ENCODE data around the gene TXNDC9.
"Not testable (repeated sequence)": the region's sequence is repeated elsewhere in the genome, so short reads cannot be mapped to it uniquely, and the experiment has no call there.

TXNDC9 gene

GRCh38 chr2:99373144-99373543 is 37.0 kb upstream of the TXNDC9 start:
- no peak for DNase-seq (ENCODE audit: low read depth)
- TF ChIP-seq CTCF (conservative IDR thresholded peaks at IDR 0.05; ENCODE audit: control insufficient read depth, insufficient read depth, low read depth, low read length) = no peak
- H3K4me3 ChIP-seq (ENCODE audit: control insufficient read depth, low read depth, low read length) = no peak overlapping the region

GRCh38 chr2:99368854-99369253 is 32.7 kb upstream of the TXNDC9 start:
- not testable (repeated sequence) for H3K4me3 ChIP-seq (ENCODE audit: control insufficient read depth, low read depth, low read length); DNase-seq (ENCODE audit: low read depth)

GRCh38 chr2:99365661-99366060 is 29.5 kb upstream of the TXNDC9 start:
- peak; percentile 7 for DNase-seq (ENCODE audit: low read depth)
- TF ChIP-seq CTCF (conservative IDR thresholded peaks at IDR 0.05; ENCODE audit: control insufficient read depth, insufficient read depth, low read depth, low read length) = no peak
- no peak overlapping the region for H3K4me3 ChIP-seq (ENCODE audit: control insufficient read depth, low read depth, low read length)

- H3K4me3 ChIP-seq (ENCODE audit: control insufficient read depth, low read depth, low read length) = no peak overlapping the region
- TF ChIP-seq CTCF (conservative IDR thresholded peaks at IDR 0.05; ENCODE audit: control insufficient read depth, insufficient read depth, low read depth, low read length) = no peak
- no peak for DNase-seq (ENCODE audit: low read depth)
These were observed 20.7 kb upstream of the TXNDC9 start for GRCh38 chr2:99356853-99357252.

- H3K4me3 ChIP-seq (ENCODE audit: control insufficient read depth, low read depth, low read length); DNase-seq (ENCODE audit: low read depth): not testable (repeated sequence)
These were observed 18.7 kb upstream of the TXNDC9 start for GRCh38 chr2:99354825-99355224.

- TF ChIP-seq CTCF (conservative IDR thresholded peaks at IDR 0.05; ENCODE audit: control insufficient read depth, insufficient read depth, low read depth, low read length) = no peak
- H3K4me3 ChIP-seq (ENCODE audit: control insufficient read depth, low read depth, low read length) = no peak overlapping the region
- peak; percentile 24 for DNase-seq (ENCODE audit: low read depth)
These were observed 17.9 kb upstream of the TXNDC9 start for GRCh38 chr2:99354070-99354469.

GRCh38 chr2:99350194-99350593 is 14.1 kb upstream of the TXNDC9 start:
- no peak overlapping the region for H3K4me3 ChIP-seq (ENCODE audit: control insufficient read depth, low read depth, low read length)
- TF ChIP-seq CTCF (conservative IDR thresholded peaks at IDR 0.05; ENCODE audit: control insufficient read depth, insufficient read depth, low read depth, low read length) = no peak
- DNase-seq (ENCODE audit: low read depth) = no peak

- no peak overlapping the region for H3K4me3 ChIP-seq (ENCODE audit: control insufficient read depth, low read depth, low read length)
- no peak for TF ChIP-seq CTCF (conservative IDR thresholded peaks at IDR 0.05; ENCODE audit: control insufficient read depth, insufficient read depth, low read depth, low read length)
- DNase-seq (ENCODE audit: low read depth) = no peak
These were observed 12.0 kb upstream of the TXNDC9 start for GRCh38 chr2:99348173-99348572.

Measured in fibroblast of mammary gland (primary cell).